Stimulated activated CD4-positive, alpha-beta T cell treated with anti-CD3 and anti-CD28 coated beads, Interleukin-1b, Interleukin-23, amount 100 ng/mL, for 1 hour (primary cell): ENCODE data around the gene TMCC1.
"Not testable (repeated sequence)": the region's sequence is repeated elsewhere in the genome, so short reads cannot be mapped to it uniquely, and the experiment has no call there.

Source experiments
- DNase-seq, 2 donors: peaks; one replicate each; pipeline ENCODE4 v3.0.0-alpha.2; 2020; ENCODE audit warnings: low read depth in 2 of 2

Gene TMCC1

GRCh38 chr3:129773691-129774663 lies 119.5 kb downstream of the TMCC1 start:
- no peak for DNase-seq

DNA sequence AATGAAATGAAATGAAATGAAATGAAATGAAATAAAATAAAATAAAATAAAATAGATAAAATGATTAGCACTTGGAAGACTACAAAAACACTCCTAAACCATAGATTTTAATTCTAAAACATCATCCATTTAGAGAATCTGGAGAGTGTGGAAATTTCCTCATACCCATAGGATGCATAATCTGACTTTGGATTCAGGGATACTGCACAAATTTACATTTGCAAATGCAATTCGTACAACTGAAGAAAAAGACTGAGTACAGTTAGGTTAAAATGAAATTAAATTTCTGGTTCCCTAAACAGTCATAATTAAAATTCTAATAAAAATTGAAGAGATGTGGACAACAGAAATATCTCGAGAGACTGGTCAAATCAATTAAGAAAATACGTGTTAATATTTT lies 122.9 kb downstream of the TMCC1 start:
- no peak for DNase-seq

DNA sequence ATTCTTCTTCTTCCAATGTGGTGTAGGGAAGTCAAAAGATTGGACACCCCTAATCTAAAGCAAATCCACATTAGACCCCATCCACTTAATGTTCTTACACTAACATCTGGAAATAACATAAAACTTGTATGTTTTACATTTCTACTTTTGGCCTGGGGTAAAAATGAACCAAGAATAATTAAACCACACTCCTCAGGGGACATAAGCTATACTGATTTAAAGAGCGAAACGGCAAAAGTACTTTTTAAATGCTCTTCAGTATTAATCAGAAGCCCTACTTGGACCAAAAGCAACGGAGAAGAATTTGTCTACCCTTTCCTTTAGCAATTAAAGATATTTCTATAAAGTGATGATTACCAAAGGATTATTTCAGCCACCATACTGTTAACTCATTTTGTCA lies 123.9 kb downstream of the TMCC1 start:
- DNase-seq = no peak

GRCh38 chr3:129768728-129769127 lies 124.8 kb downstream of the TMCC1 start:
- no peak for DNase-seq

GRCh38 chr3:129766135-129766534 lies 127.4 kb downstream of the TMCC1 start:
- no peak for DNase-seq

GRCh38 chr3:129764090-129764489 lies 129.4 kb downstream of the TMCC1 start:
- DNase-seq = no peak

- DNase-seq = no peak
Measured at GRCh38 chr3:129758785-129759320, 134.7 kb downstream of the TMCC1 start.

- DNase-seq = no peak
Measured at GRCh38 chr3:129758306-129758705, 135.2 kb downstream of the TMCC1 start.

- DNase-seq = no peak
Measured at GRCh38 chr3:129756871-129757270, 136.6 kb downstream of the TMCC1 start.

DNA sequence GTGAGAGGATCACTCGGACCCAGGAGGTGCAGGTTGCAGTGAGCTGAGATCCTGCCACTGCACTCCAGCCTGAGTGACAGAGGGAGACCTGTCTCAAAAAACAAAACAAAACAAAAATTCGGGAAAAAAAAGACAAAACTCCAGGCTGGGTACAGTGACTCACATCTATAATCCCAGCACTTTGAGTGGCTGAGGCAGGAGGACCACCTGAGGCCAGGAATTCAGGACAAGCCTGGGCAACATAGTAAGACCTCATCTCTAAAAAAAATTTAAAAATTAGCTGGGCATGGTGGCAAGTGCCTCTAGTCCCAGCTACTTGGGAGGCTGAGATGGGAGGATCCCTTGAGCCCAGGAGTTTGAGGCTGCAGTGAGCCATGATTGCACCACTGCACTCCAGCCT lies 142.4 kb downstream of the TMCC1 start:
- DNase-seq = not testable (repeated sequence)

- no peak for DNase-seq
Measured at GRCh38 chr3:129749692-129750091, 143.8 kb downstream of the TMCC1 start.

GRCh38 chr3:129747992-129748391 lies 145.5 kb downstream of the TMCC1 start:
- DNase-seq = no peak

- DNase-seq = no peak
Measured at GRCh38 chr3:129747136-129747535, 146.4 kb downstream of the TMCC1 start.

DNA sequence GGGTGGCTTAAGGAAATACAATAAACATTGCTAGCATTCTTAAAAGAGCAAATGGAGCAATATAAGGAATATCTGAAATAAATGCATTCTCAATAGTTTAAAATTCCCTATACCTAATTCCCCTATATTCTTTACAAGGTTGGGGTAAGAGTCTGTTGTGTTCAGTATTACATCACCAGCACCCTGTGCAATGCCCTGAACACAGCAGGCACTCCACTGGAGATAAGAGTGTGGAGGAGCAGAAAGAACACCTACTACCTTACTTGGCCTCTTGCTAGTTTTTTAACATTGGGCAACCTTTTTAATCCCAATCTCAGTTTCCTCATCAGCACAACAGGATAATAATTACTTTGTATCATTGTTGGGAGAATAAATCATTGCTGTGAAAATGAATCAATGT lies 146.9 kb downstream of the TMCC1 start:
- DNase-seq = no peak

DNA sequence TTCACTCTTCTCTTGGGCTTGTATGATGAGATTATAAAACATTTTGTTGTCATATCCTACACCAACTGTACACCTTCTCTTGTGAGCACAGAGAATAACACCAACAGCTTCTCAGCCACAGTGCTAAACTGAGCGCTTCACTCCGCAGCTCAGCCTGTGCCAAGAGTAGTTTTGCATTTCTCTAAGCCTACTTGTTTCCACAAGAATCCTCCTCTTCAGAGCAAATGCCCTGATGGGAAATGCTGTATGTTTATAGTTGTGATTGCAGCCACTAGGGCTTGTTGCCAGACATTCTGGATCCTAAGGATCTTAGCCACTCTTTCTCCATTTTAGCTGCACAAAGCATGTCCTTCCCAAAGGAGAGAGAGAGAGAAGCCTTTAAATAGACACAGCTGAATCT lies 148.3 kb downstream of the TMCC1 start:
- DNase-seq = no peak

DNA sequence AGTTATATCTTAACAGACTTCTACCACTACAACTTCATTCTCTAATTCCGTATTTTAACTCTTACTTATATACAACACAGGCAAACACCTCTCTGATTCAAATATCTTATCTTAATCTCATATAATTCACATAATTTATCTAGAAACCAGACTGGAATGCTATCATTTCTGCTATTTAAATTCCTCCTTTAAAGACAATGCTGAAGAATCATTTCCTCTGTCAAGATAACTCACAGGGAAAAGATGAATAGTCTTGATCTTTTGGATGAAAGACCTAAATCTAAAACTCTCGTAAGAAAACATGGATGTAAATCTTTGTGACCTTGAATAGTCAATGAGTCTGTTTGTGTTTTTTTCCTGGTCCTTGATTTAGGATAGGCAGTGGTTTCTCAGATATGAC lies 151.7 kb downstream of the TMCC1 start:
- DNase-seq = no peak

- DNase-seq = no peak
Measured at GRCh38 chr3:129740090-129740489, 153.4 kb downstream of the TMCC1 start.

DNA sequence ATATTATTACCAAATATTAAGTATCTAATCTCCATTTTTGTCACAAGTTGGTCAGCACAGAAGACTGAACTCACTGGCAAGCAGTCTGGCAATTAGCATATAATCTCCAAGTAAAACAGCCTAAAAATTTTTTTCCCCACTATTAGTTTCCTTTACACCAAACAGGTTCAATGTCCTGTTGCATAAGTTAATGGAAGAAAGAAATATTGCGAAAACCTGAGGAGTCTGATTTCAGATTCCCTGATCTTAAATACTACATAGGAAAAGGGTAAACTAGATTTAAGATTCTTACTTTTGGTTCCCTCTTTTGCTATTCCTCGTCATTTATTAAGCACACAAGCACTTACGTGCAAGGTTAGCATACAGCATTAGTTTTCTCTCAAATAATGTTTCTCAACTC lies 153.9 kb downstream of the TMCC1 start:
- DNase-seq = no peak

GRCh38 chr3:129738172-129738571 lies 155.3 kb downstream of the TMCC1 start:
- DNase-seq = no peak

GRCh38 chr3:129736070-129736469 lies 157.4 kb downstream of the TMCC1 start:
- no peak for DNase-seq

DNA sequence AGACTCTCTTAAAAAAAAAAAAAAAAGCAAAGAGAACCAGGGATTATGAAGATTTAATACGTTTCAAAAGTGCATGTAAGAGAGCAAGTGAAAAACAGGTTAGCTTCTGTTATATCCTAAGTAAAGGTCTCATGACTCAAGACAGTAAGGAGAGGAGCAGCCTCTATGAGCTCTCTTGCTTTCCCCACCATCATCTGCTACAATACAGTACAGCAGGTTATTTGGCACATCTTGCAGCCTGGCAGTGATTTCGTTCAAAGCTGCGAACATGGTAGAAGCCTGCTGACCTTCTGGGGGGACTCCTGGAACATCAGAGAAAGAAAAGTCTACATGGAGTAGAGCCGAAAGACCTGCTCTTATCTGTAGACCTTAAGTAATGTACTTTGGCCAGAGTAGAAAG lies 157.9 kb downstream of the TMCC1 start:
- no peak for DNase-seq

DNA sequence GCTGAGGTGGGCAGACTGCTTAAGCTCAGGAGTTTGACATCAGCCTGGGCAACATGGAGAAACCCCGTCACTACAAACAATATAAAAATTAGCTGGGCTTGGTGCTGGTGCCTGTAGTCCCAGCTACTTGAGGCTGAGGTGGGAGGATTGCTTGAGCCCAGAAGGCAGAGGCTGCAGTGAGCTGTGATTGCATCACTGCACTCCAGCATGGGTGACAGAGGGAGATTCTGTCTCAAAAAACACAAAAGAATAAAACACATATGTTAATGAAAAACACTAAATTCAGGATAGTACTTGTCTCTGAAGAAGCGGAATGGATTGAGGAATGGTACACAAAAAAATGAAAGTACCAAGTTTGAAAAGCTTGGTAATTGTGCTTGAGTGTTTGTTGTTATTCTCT lies 159.1 kb downstream of the TMCC1 start:
- DNase-seq = no peak

DNA sequence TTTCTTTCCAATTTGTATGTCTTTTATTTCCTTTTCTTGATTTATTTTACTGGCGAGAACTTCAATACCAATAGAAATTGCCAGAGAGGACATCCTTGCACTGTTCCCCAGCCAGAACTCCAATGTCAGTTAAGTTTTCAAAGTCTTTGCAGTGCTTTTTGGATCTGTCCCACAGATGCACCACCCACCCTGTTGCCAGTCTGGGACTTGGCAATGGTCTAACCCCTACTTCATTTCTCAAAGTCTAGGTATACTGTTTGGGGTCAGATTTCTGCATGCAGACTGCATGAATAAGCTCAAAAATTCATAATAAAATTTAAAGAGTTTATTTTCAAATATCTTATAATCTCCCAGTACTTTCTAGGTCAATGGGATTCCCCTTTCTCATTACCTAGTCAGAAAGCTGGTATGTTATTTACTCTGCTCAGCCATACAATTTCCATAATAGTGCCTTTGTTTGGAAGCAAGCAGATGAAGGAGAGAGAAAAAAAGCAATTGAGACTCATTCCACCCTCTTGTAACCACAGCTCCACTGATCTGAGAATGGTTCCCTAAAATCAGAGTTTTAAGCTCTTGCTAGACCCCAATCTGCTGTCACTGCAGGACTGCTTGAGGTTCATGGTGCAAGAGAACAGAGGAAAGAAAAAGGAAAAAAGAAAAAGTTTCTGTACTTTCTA lies 161.2 kb downstream of the TMCC1 start:
- no peak for DNase-seq
